Endothelial cell of umbilical vein (primary cell): ENCODE data around the gene PTGDR2. TPM values are rescaled to one million over a fixed set of nuclear protein-coding genes. Genes with fewer than 3 reads are reported as not detected.

Experiments used
- BruUV-seq: library from RNA; stranded (reverse); fragments of 400-500 nt; replicated peaks from 2 replicates; lab custom pipeline; 2021; lab: Mats Ljungman, UMichigan
- CTCF ChIA-PET: fragments of 300-600, 350-600 bp; sonication (Branson Sonifier 250); formaldehyde crosslinking; loops from one replicate; lab custom pipeline; 2021; ENCODE audit warnings: antibody characterized with exemption, inconsistent platforms; lab: Charles Lee
- POLR2A ChIA-PET: fragments of 300-600, 350-600 bp; sonication (Branson Sonifier 250); formaldehyde crosslinking; loops from one replicate; lab custom pipeline; 2021; ENCODE audit warnings: antibody characterized with exemption, inconsistent platforms; lab: Charles Lee
- DNase-seq: peaks from one replicate; pipeline ENCODE4 v3.0.0-alpha.2; 2011; ENCODE audit warnings: low read depth, low spot score
- FAIRE-seq: peaks from 2 replicates; lab custom pipeline; 2011; peaks lifted over from hg19 to GRCh38; lab: Jason Lieb, UNC
- H2AFZ ChIP-seq: 2 replicates; pipeline ENCODE4 v1.6.0; 2012; ENCODE audit warnings: low read depth, low read length, control low read depth, inconsistent platforms
- H3K27ac ChIP-seq: 2 replicates; pipeline ENCODE4 v1.5.1; 2011; ENCODE audit warnings: low read depth, mild to moderate bottlenecking, control low read depth, low read length, moderate library complexity; ENCODE audit not compliant: insufficient read depth
- H3K27me3 ChIP-seq, 2 experiments: 2 replicates each; pipeline versions ENCODE4 v1.6.0 to v1.6.1; 2011; ENCODE audit warnings: low read length in 2 of 2, mixed read lengths in 1 of 2; ENCODE audit not compliant: control insufficient read depth in 2 of 2, insufficient read depth in 2 of 2
- H3K36me3 ChIP-seq, 2 experiments: 2 replicates in 1 of 2; 3 replicates in 1 of 2; pipeline ENCODE4 v1.5.1; 2011; ENCODE audit warnings: low read length in 2 of 2, mild to moderate bottlenecking in 1 of 2, moderate library complexity in 1 of 2; ENCODE audit not compliant: control insufficient read depth in 2 of 2, insufficient read depth in 2 of 2; ENCODE audit errors: extremely low read depth in 1 of 2
- H3K4me1 ChIP-seq: 3 replicates; pipeline ENCODE4 v1.5.1; 2011; ENCODE audit warnings: mild to moderate bottlenecking, low read length; ENCODE audit not compliant: control insufficient read depth, insufficient read depth; ENCODE audit errors: extremely low read depth
- H3K4me2 ChIP-seq: 2 replicates; pipeline ENCODE4 v1.6.1; 2011; ENCODE audit warnings: low read length, control low read depth, mixed read lengths; ENCODE audit not compliant: insufficient read depth
- H3K4me3 ChIP-seq, 3 experiments: fragments of 200-600 bp in 1 of 3; sonication (generic), shearing (Covaris generic) in 1 of 3; replicated peaks in 1 of 3; 2 replicates each; pipeline ENCODE4 v1.5.1; 2011 to 2016; ENCODE audit warnings: control low read depth in 3 of 3, low read length in 3 of 3, mild to moderate bottlenecking in 2 of 3, inconsistent platforms in 1 of 3, low read depth in 1 of 3, moderate library complexity in 1 of 3; ENCODE audit not compliant: insufficient read depth in 1 of 3
- H3K79me2 ChIP-seq: 2 replicates; pipeline ENCODE4 v1.6.0; 2012; ENCODE audit warnings: low read length, inconsistent platforms; ENCODE audit not compliant: control insufficient read depth, insufficient read depth
- H3K9ac ChIP-seq: replicated peaks from 2 replicates; pipeline ENCODE3; 2011; ENCODE audit warnings: low read length, control low read depth; ENCODE audit not compliant: insufficient read depth; ENCODE audit errors: extremely low read depth
- H3K9me1 ChIP-seq: replicated peaks from 3 replicates; pipeline ENCODE4 v1.6.0; 2011; ENCODE audit warnings: mild to moderate bottlenecking, low read length; ENCODE audit not compliant: control insufficient read depth, insufficient read depth; ENCODE audit errors: extremely low read depth
- H3K9me3 ChIP-seq: replicated peaks from 2 replicates; pipeline ENCODE4 v1.5.1; 2012; ENCODE audit warnings: low read length, inconsistent platforms; ENCODE audit not compliant: control insufficient read depth, insufficient read depth
- H4K20me1 ChIP-seq: replicated peaks from 2 replicates; pipeline ENCODE3; 2011; ENCODE audit warnings: mild to moderate bottlenecking, low read length; ENCODE audit not compliant: control insufficient read depth, insufficient read depth; ENCODE audit errors: extremely low read depth
- CTCF ChIP-seq, 2 donors: IDR thresholded peaks; 1 replicate in 1 of 2; 2 replicates in 1 of 2; pipeline ENCODE4 v1.5.1; 2011; ENCODE audit warnings: low read length in 2 of 2, mild to moderate bottlenecking in 2 of 2, moderate library complexity in 2 of 2, control low read depth in 1 of 2, inconsistent platforms in 1 of 2, low read depth in 1 of 2; ENCODE audit not compliant: insufficient read depth in 1 of 2; ENCODE audit errors: extremely low read depth in 1 of 2
- EZH2 ChIP-seq: IDR thresholded peaks from 2 replicates; pipeline ENCODE4 v1.6.1; 2012; ENCODE audit warnings: borderline replicate concordance, low read depth, mild to moderate bottlenecking, moderate library complexity, low read length, inconsistent platforms; ENCODE audit not compliant: severe bottlenecking
- FOS ChIP-seq: IDR thresholded peaks from 2 replicates; pipeline ENCODE4 v1.6.1; 2011; ENCODE audit warnings: mild to moderate bottlenecking, low read length, moderate library complexity, borderline replicate concordance; ENCODE audit not compliant: insufficient read depth
- GATA2 ChIP-seq: IDR thresholded peaks from 2 replicates; pipeline ENCODE4 v1.7.0; 2011; ENCODE audit warnings: low read depth, mild to moderate bottlenecking, moderate library complexity, mixed read lengths, low read length; ENCODE audit not compliant: insufficient read length, insufficient read depth
- JUN ChIP-seq: IDR thresholded peaks from 2 replicates; pipeline ENCODE4 v1.6.1; 2011; ENCODE audit warnings: borderline replicate concordance, low read depth; ENCODE audit not compliant: insufficient read length, insufficient read depth
- MAX ChIP-seq: IDR thresholded peaks from 2 replicates; pipeline ENCODE4 v1.6.1; 2011; ENCODE audit not compliant: insufficient read depth, insufficient read length
- MYC ChIP-seq: IDR thresholded peaks from one replicate; pipeline ENCODE4 v1.6.1; 2011; ENCODE audit warnings: mild to moderate bottlenecking, low read depth, low read length
- POLR2A ChIP-seq: IDR thresholded peaks from 2 replicates; pipeline ENCODE4 v1.6.1; 2012; ENCODE audit warnings: low read depth, mild to moderate bottlenecking, control low read depth, low read length
- POLR2AphosphoS5 ChIP-seq: IDR thresholded peaks from 2 replicates; pipeline ENCODE4 v1.6.1; 2012; ENCODE audit warnings: low read depth, mild to moderate bottlenecking, control low read depth, low read length, moderate library complexity; ENCODE audit not compliant: insufficient read depth
- dilution Hi-C: fragments of 300-500 bp; cut with MboI; formaldehyde crosslinking; loops from one replicate; pipeline ENCODE4 v1.15.0; 2019; ENCODE audit warnings: low sequenced_read_pairs; ENCODE audit not compliant: extremely low pct_ligation_motif_present
- intact Hi-C: fragments of 100-400 bp; cut with micrococcal nuclease; formaldehyde crosslinking; loops from one replicate; pipeline ENCODE4 v1.10.0; 2022
- polyA plus RNA-seq, 4 experiments: library from polyadenylated mRNA; depleted of rRNA in 3 of 4; stranded (reverse) in 3 of 4; unstranded in 1 of 4; fragments of >200 nt; gene quantifications; 2 replicates each; pipeline versions ENCODE4 v1.2.1 to v1.2.3, GENCODE V29; 2011 to 2012; ENCODE audit warnings: missing spikeins in 1 of 4
- total RNA-seq: library from RNA; stranded (reverse); gene quantifications from 2 replicates; pipeline ENCODE4 v1.2.3, GENCODE V29; 2021

PTGDR2 gene
- total and polyA plus RNA-seq, 2 donors (not counting 3 experiments of a cell fraction or from before 2014, with no cell fraction given) = 0.15 TPM; not detected in 1

GRCh38 chr11:60858731-60859464 lies 3.1 kb upstream of the PTGDR2 start:
- no peak for TF ChIP-seq FOS
- no peak for TF ChIP-seq EZH2
- TF ChIP-seq JUN = no peak
- BruUV-seq = no TSS peak
- no peaks in the 10 kb centered on the region for H3K36me3 ChIP-seq
- intact Hi-C loops (no loop called here), dilution Hi-C loops (no loop called here)
- ChIA-PET CTCF (interaction anchor here (0.6 to 1.8 kb wide), 3 partner anchors 16 to 84 kb away, joined by 3 to 7 read pairs (median 3); no protein-coding TSS in a partner anchor), POLR2A (no interaction called here)
- H4K20me1 ChIP-seq = no peaks in the 10 kb centered on the region
- no peaks in the 10 kb centered on the region for H3K27me3 ChIP-seq
- H3K9me1 ChIP-seq = no peaks in the 10 kb centered on the region
- DNase-seq (no peak), FAIRE-seq (no peak)
- H3K4me2 ChIP-seq = no peak overlapping the region
- no peaks in the 10 kb centered on the region for H3K9me3 ChIP-seq
- no peak overlapping the region for H3K4me3 ChIP-seq
- H2AFZ ChIP-seq = no peak overlapping the region
- no peak overlapping the region for H3K27ac ChIP-seq
- H3K4me1 ChIP-seq = no peaks in the 10 kb centered on the region
- H3K9ac ChIP-seq = no peak overlapping the region
- no peaks in the 10 kb centered on the region for H3K79me2 ChIP-seq

- no peak for DNase-seq
- POLR2A ChIA-PET = no interaction called here
- no peaks in the 10 kb centered on the region for H3K79me2 ChIP-seq
- H3K9me3 ChIP-seq = no peaks in the 10 kb centered on the region
- H3K27ac ChIP-seq = no peak overlapping the region
- intact Hi-C loops (no loop called here), dilution Hi-C loops (no loop called here)
- no peak for FAIRE-seq
- no TSS peak for BruUV-seq
- no peaks in the 10 kb centered on the region for H3K4me1 ChIP-seq
- no peak overlapping the region for H3K9ac ChIP-seq
- no peaks in the 10 kb centered on the region for H3K9me1 ChIP-seq
- H3K4me3 ChIP-seq = no peak overlapping the region
- H3K27me3 ChIP-seq = no peaks in the 10 kb centered on the region
- no peak overlapping the region for H2AFZ ChIP-seq
- CTCF ChIA-PET = interaction anchor here (0.6 to 1.8 kb wide), 3 partner anchors 15 to 83 kb away, joined by 3 to 7 read pairs (median 3); no protein-coding TSS in a partner anchor
- H3K36me3 ChIP-seq = no peaks in the 10 kb centered on the region
- H3K4me2 ChIP-seq = no peak overlapping the region
- no peaks in the 10 kb centered on the region for H4K20me1 ChIP-seq
- TF ChIP-seq MYC (no peak), POLR2AphosphoS5 (no peak), MAX (no peak), CTCF (IDR thresholded peaks at IDR 0.05; ENCODE audit: extremely low read depth in 1 of 2, insufficient read depth in 1 of 2, low read depth in 1 of 2, low read length in 2 of 2) (no peak), POLR2A (no peak), FOS (no peak), JUN (no peak), GATA2 (no peak), EZH2 (no peak)
Observed at GRCh38 chr11:60858236-60858635, 2.5 kb upstream of the PTGDR2 start.
